GM12875 (cell line): ENCODE measurements around the gene FAM3A.

Source experiments
- H3K4me3 ChIP-seq: one replicate; pipeline ENCODE4 v1.5.1; 2011; ENCODE audit warnings: low read depth, low read length, control low read depth
- TF ChIP-seq, protein P1 (sequence below): IDR thresholded peaks from 2 replicates; pipeline ENCODE4 v1.5.1; 2011; ENCODE audit warnings: low read depth, mild to moderate bottlenecking, control low read depth, inconsistent platforms, low read length, moderate library complexity, borderline replicate concordance; ENCODE audit not compliant: insufficient read depth

Gene FAM3A

DNA sequence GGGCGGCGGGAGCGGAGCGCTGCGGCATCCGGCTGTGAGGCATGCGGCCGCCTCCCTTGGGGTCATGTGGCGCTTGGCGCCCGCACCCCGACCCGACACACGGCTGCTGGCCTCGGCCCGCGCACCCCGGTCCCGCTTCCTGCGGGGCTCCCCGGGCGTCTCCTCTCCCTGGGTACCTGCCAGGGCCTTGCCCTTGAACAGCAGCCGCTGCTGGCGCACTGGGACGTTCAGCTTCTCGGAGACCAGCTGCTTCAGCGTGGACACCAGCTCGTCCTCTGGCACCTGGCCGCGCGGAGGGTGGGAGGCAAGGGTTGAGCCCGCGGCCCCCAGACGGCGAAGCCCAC is 30.0 kb downstream of the FAM3A start:
- H3K4me3 ChIP-seq: peak overlapping the region; percentile 74
- TF ChIP-seq, protein P1, sequence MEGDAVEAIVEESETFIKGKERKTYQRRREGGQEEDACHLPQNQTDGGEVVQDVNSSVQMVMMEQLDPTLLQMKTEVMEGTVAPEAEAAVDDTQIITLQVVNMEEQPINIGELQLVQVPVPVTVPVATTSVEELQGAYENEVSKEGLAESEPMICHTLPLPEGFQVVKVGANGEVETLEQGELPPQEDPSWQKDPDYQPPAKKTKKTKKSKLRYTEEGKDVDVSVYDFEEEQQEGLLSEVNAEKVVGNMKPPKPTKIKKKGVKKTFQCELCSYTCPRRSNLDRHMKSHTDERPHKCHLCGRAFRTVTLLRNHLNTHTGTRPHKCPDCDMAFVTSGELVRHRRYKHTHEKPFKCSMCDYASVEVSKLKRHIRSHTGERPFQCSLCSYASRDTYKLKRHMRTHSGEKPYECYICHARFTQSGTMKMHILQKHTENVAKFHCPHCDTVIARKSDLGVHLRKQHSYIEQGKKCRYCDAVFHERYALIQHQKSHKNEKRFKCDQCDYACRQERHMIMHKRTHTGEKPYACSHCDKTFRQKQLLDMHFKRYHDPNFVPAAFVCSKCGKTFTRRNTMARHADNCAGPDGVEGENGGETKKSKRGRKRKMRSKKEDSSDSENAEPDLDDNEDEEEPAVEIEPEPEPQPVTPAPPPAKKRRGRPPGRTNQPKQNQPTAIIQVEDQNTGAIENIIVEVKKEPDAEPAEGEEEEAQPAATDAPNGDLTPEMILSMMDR: no peak

DNA sequence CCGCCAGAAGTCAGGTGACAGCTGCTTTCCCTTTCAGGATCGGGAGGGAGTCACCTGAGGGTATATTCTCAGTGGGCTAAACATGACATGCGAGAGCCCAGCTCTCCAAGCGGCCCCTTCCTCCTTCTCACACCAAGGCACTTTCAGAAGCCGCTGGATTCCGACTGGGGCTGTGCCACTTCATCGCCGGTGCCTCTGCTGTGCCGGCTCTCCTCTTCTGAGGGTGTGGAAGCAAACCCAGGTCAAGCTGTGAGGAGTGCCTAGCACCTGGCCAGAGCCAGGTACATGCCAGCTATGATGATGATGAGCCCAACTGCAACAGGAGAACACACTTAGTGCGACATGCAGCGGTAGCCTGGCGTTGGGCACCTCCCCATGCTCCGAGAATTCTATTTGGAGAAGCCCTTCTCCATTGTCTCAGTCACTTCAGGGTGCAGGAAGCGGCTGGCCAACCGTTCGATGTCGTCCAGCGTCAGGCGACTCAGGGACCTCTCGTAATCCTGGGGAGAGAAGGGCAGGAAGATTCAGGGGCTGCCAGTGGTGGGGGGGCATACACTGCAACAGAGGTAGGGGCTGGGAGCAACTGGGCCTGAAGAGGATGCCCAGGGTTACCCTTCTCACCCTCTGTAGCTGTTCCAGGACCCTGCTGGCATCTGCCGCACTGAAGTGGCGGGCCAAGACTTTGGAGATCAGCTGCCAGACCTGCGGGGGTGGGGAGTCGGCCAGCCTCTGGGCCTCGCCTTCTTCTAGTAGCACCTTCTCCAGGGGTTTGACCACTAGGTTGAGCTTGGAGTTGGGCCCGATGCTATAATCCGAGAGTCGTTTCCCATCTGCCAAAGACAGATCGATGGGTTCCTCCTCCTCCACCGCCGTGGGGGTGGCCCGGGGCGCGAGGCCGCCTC is 30.6 kb downstream of the FAM3A start:
- TF ChIP-seq, protein P1: no peak
- H3K4me3 ChIP-seq: peak overlapping the region; percentile 74

DNA sequence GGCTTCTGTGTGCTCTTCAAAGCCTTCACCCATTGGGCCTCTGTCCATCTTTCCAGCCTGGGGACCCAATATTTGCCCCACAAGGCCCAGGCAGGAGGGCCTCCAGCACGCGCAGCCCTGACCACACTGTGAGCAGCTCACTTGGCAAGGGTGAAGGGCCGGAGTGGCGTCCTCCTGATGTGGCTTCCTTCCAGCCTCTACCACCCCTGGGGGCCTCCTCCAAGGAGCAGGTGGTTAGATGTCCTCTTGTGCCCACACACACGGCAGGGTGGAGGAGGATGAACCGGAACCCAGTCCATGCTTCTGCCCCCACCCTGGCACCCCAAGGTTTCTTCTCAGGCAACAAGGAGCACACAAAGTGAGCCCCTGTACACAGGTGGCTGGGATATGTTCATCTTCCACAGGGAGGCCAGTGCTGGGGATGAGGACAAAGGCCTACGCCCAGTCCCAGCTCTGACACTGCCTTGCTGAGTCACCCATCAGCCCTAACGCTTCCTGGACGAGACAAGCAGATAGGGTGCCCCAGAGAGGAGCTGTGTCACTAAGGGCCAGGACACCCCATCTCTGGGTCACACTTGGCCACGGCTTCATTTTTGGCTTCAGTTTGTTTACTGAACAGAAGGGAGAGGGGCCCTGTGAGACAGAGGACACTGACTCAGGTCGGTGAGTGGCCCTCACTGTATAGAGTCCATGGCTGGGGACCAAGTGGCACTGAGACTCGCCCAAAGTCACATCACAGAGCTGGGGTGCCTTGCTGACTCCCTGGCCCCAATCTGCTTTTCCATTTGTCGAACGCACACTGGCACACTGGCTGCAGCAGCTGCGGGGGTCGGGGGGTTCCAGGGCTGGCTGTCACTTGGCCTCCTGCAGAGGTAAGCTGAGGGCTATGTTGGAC is 31.5 kb downstream of the FAM3A start:
- TF ChIP-seq, protein P1: no peak
- H3K4me3 ChIP-seq: no peak overlapping the region

DNA sequence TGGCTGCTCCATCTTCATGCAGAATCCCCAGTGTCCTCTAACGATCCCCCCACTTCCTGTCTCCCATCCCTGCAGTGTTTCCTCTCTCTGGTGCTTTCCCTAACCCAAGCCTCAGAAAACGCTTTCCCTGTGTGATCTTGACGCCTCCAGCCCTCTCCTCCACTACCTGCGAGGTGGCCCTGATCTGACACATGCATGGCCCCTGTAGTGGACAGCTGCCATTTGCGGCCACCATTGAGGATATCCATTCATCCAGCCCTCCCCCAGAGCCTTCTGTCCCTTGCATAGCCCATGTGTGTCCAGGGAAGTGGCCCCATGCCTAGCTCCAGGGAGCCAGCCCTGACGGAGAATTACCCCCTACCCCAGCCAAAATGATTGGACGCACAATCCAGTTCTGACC is 32.7 kb downstream of the FAM3A start:
- H3K4me3 ChIP-seq: no peak overlapping the region
- TF ChIP-seq, protein P1: no peak

DNA sequence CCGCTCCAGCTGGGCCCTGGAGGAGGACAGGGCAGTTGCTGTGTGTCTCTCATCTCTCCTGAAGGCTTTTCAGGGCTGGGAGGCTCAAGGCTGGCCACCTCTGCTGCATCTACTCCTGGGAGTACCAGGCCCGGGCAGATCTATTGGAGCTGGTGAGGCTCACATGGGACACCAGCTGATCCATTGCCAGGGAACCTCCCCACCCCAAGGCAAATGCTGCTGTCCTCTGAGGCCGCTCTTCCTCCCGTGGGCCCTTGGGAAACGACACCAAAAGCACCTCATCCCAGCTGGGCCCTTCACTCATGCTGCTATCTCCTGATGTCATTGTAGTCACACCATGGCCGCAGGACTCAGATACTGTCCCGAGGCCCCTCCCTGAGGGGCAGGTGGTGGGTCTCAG is 33.2 kb downstream of the FAM3A start:
- TF ChIP-seq, protein P1: no peak
- H3K4me3 ChIP-seq: no peak overlapping the region

DNA sequence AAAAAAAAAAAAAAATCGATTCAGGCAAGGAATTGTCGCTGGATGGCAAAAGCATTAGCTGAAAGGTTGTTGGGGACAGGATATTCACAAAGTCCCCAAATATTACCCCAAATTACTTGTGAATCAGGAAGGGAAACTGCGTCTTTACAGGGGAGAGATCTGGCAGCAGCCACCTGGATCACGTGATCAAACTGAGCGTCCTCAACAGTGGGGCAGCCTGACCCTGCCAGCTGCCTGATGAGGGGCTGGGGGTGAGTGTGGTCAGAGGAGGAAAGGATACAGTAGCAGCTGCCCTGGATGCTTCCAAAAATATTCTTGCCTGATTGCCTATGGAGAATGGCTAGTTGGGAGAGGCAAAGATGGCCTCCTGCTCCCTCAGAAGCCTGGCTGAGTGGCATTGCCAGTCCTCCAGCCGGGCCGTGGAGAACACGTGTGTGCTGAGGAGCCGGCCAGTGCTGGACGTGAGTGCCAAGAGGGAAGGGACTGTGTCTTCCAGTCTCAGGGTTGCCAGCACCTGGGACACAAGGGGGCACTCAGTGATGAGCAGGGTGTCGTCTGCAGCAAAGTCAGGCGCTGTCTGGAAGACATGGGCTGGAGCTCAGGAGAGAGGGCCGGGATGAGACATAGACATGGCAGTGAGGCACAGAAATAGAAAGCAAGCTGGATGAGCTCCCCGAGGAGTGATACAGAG is 34.0 kb downstream of the FAM3A start:
- no peak overlapping the region for H3K4me3 ChIP-seq

More for the DNA sequence above, 34.0 kb downstream of the FAM3A start:
- TF ChIP-seq, protein P1: no peak
